Muscle layer of duodenum (tissue), 2 donors: ENCODE measurements around the gene COPS3.
"Not testable (repeated sequence)": the region's sequence is repeated elsewhere in the genome, so short reads cannot be mapped to it uniquely, and the experiment has no call there.

Experiments used
- H3K27ac ChIP-seq: one replicate; pipeline ENCODE4 v1.7.0; 2013; ENCODE audit warnings: mild to moderate bottlenecking, low read length
- H3K27me3 ChIP-seq: one replicate; pipeline ENCODE4 v1.7.0; 2013; ENCODE audit warnings: low read depth, mild to moderate bottlenecking, control low read depth, low read length
- H3K36me3 ChIP-seq, 2 donors: one replicate each; pipeline ENCODE4 v1.7.0; 2013; ENCODE audit warnings: low read length in 2 of 2, control low read depth in 1 of 2, mild to moderate bottlenecking in 1 of 2; ENCODE audit not compliant: insufficient read depth in 2 of 2, control insufficient read depth in 1 of 2
- H3K4me1 ChIP-seq, 2 donors: one replicate each; pipeline ENCODE4 v1.7.0; 2013; ENCODE audit warnings: low read length in 2 of 2, mild to moderate bottlenecking in 2 of 2, control low read depth in 1 of 2, moderate library complexity in 1 of 2; ENCODE audit not compliant: insufficient read depth in 2 of 2, control insufficient read depth in 1 of 2
- H3K4me3 ChIP-seq, 2 donors: one replicate each; pipeline ENCODE4 v1.7.0; 2013; ENCODE audit warnings: low read length in 2 of 2, low read depth in 1 of 2, mild to moderate bottlenecking in 1 of 2
- H3K9me3 ChIP-seq, 2 donors: one replicate each; pipeline ENCODE4 v1.7.0; 2013; ENCODE audit warnings: low read length in 2 of 2, control low read depth in 1 of 2, mild to moderate bottlenecking in 1 of 2; ENCODE audit not compliant: control insufficient read depth in 1 of 2
- donor health status: healthy.

COPS3 gene

DNA sequence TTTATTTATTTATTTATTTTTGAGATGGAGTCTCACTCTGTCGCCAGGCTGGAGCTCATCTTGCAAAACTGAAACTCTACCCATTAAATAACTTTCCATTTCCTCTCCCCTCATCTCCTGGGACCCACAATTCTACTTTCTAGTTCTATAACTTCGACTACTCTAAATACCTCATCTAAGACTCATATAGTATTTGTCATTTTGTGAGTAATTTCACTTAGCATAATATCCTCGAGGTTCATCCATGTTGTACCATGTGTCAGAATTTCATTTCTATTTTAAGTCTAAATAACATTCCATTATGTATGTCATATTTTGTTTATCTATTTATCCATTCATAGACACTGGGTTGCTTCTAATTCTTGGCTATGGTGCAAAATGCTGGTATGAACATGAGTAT is 17.1 kb upstream of the COPS3 start:
- Histone ChIP-seq H3K9me3 (no peaks in the 10 kb centered on the region), H3K27ac (no peak overlapping the region), H3K27me3 (no peaks in the 10 kb centered on the region), H3K36me3 (no peaks in the 10 kb centered on the region), H3K4me3 (no peak overlapping the region), H3K4me1 (peaks cover 0 to 10% of the 10 kb centered on the region in 2 donors)

DNA sequence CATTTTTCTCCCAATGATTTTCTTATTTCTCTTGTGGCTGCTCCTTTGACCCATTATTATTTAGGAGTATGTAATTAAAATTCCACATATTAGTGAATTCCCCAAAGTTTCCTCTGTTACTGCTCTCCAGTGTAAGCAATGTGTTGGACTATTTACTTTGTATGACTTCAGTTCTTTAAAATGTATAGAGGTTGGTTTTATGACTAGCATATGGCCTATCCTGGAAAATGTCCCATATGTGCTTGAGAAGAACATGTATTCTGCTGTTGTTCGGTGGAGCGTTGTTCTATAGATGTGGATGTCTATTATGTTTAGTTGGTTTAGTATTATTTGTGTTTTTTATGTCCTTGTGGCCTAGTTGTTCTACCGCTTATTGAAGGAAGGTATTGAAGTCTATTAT is 16.2 kb upstream of the COPS3 start:
- Histone ChIP-seq H3K4me1 (peaks cover 0 to 10% of the 10 kb centered on the region in 2 donors), H3K4me3 (no peak overlapping the region), H3K27ac (no peak overlapping the region), H3K36me3 (no peaks in the 10 kb centered on the region), H3K9me3 (no peaks in the 10 kb centered on the region), H3K27me3 (no peaks in the 10 kb centered on the region)

DNA sequence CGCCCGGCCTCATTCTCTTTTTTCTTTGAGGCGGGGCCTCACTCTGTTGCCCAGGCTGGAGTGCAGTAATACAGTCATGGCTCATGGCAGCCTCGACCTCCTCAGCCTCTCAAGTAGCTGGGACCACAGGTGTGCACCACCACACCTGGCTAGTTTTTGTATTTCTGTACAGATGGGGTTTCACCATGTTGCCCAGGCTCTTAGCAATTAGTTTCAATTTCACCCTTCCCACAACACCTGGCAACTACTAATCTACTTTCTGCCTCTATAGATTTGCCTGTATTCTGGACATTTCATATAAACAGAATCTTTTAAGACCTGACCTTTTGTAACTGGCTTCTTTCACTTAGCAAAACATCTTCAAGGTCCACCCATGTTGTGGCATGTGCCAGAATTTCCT is 14.1 kb upstream of the COPS3 start:
- Histone ChIP-seq H3K27me3 (no peaks in the 10 kb centered on the region), H3K4me1 (no peaks in the 10 kb centered on the region), H3K4me3 (no peak overlapping the region), H3K36me3 (no peaks in the 10 kb centered on the region), H3K27ac (no peak overlapping the region), H3K9me3 (no peaks in the 10 kb centered on the region)

DNA sequence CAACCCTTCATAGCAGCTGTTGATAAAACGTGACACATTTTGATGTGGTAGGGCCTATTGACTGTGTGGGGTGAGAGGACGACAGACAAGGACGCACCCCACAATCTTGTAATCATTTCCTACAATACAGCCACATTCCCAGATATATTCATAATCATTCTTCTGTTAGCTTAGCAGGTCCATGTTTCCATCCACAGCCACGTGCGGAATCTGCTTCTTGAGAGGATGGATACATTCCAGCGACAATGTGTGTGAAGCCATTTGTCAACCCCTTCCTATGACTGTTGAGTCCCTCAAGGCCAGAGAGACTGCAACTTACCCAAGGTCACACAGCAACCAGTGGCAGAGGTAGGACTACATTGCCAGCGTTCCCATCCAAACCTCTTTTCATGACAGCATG is 8.7 kb upstream of the COPS3 start:
- Histone ChIP-seq H3K4me1 (no peaks in the 10 kb centered on the region), H3K36me3 (no peaks in the 10 kb centered on the region), H3K27me3 (no peaks in the 10 kb centered on the region), H3K27ac (no peak overlapping the region), H3K4me3 (no peak overlapping the region), H3K9me3 (no peaks in the 10 kb centered on the region)

DNA sequence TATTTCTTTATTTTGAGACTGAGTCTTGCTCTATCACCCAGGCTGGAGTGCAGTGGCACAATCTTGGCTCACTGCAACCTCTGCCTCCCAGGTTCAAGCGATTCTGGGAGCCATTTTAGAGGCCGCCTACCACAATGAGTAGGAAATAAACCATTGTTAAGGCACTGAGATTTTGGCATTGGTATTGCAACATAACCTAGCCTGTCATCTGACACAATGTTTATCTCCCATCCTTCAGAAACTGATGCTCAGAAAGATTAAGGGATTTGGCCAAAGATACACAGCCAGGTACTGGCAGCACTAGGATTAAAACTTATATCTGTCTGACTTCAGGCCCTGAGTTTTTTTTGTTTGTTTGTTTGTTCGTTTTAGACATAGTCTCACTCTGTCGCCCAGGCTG is 8.0 kb upstream of the COPS3 start:
- Histone ChIP-seq H3K4me1 (no peaks in the 10 kb centered on the region), H3K27me3 (no peaks in the 10 kb centered on the region), H3K27ac (no peak overlapping the region), H3K36me3 (no peaks in the 10 kb centered on the region), H3K9me3 (no peaks in the 10 kb centered on the region), H3K4me3 (no peak overlapping the region)

DNA sequence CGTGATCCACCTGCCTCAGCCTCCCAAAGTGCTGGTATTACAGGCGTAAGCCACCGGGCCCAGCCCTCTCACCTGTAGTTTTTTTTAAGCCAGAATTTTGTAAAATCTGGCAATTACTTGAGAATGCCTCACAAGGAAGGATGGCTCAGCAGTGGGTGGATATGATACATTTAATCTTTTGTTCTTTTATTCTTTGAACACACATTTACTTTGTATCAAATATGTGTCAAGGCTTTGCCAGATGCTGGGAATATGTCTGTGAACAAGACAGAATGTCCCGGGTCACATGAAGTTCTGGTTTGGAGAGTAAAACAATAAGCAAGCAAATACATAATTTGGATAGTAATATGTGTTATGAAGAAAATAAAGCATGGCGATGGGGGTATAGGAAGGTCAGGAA is 4.9 kb upstream of the COPS3 start:
- peaks cover 0 to under 1% of the 10 kb centered on the region in 2 donors for H3K36me3 ChIP-seq
- no peak overlapping the region for H3K4me3 ChIP-seq
- H3K27me3 ChIP-seq: no peaks in the 10 kb centered on the region
- H3K27ac ChIP-seq: no peak overlapping the region
- no peaks in the 10 kb centered on the region for H3K9me3 ChIP-seq
- H3K4me1 ChIP-seq: no peaks in the 10 kb centered on the region

DNA sequence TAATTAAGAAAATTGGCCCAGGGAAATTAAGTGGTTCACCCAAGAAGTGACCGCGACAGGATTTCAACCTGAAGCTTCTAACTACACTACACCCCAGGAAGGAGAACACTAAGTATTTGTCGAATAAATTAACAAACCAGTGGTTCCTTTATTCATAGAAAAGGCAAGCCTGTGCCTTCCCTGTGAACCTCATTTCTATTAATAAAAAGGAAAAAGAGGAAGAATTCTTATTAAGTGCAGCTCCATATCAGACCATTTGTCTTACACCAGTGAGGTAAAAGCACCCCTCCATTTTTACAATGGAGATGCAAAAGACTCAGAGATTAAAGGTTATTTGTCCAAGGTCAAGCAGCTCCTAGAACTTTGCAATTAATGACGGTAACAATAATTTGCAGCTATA is 1.7 kb downstream of the COPS3 start:
- no peaks in the 10 kb centered on the region for H3K9me3 ChIP-seq
- peaks cover 0 to 4% of the 10 kb centered on the region in 2 donors for H3K36me3 ChIP-seq
- no peaks in the 10 kb centered on the region for H3K27me3 ChIP-seq
- H3K4me1 ChIP-seq: peaks cover 4 to 22% of the 10 kb centered on the region in 2 donors
- H3K4me3 ChIP-seq: peak overlapping the region in 1 of 2 donors; percentile 13
- no peak overlapping the region for H3K27ac ChIP-seq

DNA sequence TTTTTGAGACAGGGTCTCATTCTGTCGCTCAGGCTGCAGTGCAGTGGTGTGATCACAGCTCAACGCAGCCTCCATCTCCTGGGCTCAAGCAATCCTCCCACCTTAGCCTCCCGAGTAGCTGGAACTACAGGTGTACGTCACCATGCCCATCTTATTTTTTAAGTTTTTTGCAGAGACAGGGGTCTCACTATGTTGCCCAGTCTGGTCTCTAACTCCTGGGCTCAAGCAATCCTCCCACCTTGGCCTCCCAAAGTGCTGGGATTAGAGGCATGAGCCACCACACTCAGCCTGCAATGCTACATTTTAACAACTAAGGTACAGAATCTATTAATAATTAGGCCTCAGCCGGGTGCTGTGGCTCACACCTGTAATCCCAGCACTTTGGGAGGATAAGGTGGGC is 3.6 kb downstream of the COPS3 start:
- Histone ChIP-seq H3K4me1 (peaks cover 4 to 22% of the 10 kb centered on the region in 2 donors), H3K36me3 (peaks cover 6 to 23% of the 10 kb centered on the region in 2 donors)
- H3K9me3 ChIP-seq: not testable (repeated sequence)

DNA sequence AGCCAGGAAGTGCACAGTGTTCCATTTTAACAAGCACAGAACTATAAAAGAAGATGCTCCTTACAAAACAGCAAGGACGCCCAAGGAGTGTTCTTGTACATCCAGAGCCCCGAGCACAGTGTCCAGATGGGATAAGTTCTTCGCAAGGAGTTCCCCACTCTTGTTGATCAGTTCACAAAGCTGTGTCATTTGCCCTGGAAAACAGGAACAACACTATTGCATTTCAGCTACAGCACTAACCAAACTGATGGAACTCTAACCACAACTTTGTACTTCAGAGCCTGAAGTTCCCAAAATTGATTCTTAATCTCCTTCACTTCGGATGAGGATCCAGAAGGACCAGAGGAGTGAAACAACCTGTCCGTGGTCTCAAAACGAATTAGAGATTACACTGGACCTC is 5.1 kb downstream of the COPS3 start:
- H3K27me3 ChIP-seq: no peaks in the 10 kb centered on the region
- no peaks in the 10 kb centered on the region for H3K9me3 ChIP-seq
- H3K36me3 ChIP-seq: peaks cover 8 to 24% of the 10 kb centered on the region in 2 donors
- H3K27ac ChIP-seq: no peak overlapping the region
- H3K4me3 ChIP-seq: no peak overlapping the region
- H3K4me1 ChIP-seq: peaks cover 4 to 22% of the 10 kb centered on the region in 2 donors

More for the DNA sequence above, 3.6 kb downstream of the COPS3 start:
- not testable (repeated sequence) for H3K27me3 ChIP-seq, H3K4me3 ChIP-seq, H3K27ac ChIP-seq

DNA sequence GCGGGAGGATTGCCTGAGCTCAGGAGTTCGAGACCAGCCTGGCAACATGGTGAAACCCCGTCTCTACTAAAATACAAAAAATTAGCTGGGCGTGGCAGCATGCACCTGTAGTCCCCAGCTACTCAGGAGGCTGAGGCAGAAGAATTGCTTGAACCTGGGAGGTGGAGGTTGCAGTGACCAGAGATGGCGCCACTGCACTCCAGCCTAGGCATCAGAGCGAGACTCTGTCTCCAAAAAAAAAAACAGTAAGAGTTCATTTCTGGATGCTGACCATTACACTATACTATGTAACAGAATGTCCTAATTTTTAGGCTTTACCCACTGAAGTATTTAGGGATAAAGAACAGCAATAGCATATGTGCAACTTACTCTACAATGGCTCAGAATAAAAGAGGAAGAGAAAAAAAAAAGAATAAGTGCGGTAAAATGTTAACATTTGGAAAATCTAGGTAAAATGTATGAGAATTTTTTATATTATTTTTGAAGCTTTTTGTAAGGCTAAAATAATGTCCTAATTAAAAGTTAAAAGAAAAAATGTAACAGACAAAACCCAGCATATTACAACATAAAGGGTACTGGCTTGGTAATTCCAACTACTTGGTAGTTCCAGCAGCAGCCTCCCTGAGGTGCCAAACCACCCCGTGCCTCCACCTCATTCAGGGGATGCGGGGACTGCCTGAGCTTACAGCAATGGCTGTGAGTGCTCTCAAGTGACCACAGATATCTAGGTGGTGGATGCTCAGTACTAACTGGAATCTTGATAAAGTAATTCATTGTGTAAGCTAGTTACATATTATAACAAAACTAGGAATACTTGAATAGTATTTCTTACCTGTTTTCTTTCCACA is 10.9 kb downstream of the COPS3 start:
- Histone ChIP-seq H3K9me3 (no peaks in the 10 kb centered on the region), H3K27ac (no peak overlapping the region), H3K4me1 (no peaks in the 10 kb centered on the region), H3K4me3 (no peak overlapping the region), H3K27me3 (no peaks in the 10 kb centered on the region), H3K36me3 (peaks cover 27 to 58% of the 10 kb centered on the region in 2 donors)

DNA sequence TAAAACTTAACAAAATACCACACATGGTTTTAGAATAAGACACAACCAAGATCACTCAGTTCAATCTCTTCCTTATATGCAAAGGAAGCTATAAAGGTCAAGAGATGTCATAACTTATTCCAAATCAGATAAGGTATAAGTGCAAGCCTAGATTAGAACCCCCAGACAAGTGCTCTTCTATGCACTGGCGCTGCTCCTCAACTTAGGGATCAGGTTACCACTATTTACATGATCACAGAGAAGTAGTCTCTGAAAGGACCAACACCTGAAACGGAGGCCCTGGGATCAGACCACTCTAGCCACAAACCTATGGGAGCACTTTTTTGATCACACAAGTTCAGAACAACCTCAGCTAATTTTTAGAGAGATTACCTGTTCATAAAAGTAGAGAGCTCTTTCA is 16.6 kb downstream of the COPS3 start:
- Histone ChIP-seq H3K4me3 (no peak overlapping the region), H3K9me3 (no peaks in the 10 kb centered on the region), H3K27ac (no peak overlapping the region), H3K4me1 (no peaks in the 10 kb centered on the region), H3K27me3 (no peaks in the 10 kb centered on the region), H3K36me3 (peaks cover 48 to 68% of the 10 kb centered on the region in 2 donors)

DNA sequence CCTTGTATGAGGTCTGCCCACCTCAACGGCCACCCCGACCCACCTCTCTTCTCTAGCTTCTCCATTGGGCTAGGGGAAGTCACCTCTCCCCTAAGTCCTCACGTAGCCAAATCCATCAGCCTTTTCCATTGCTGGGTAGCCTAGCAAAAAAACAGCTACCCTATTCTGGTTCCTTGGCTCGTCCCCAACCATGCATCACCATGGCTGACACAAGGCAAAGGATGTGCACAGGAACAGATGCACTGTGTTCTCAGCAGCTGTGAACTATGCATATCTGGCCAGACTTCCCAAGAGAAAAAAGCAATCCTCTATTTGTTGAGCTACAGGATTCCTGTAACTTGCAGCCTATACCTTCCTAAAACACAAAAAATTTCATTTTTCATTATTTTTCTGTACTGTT is 22.0 kb downstream of the COPS3 start:
- no peak overlapping the region for H3K27ac ChIP-seq
- H3K9me3 ChIP-seq: no peaks in the 10 kb centered on the region
- no peak overlapping the region for H3K4me3 ChIP-seq
- H3K4me1 ChIP-seq: no peaks in the 10 kb centered on the region
- H3K27me3 ChIP-seq: no peaks in the 10 kb centered on the region
- H3K36me3 ChIP-seq: peaks cover 41 to 70% of the 10 kb centered on the region in 2 donors
